GM12878 (cell line): Measurements from ENCODE around the gene KATNIP. TPM values are rescaled to one million over a fixed set of nuclear protein-coding genes. Genes with fewer than 3 reads are reported as not detected.

Source experiments
- ATAC-seq: fragments of 200-7000 bp; cut with Tn5 transposase; 3 replicates; pipeline ENCODE4 v1.9.1; 2020; ENCODE audit warnings: mild to moderate bottlenecking, moderate library complexity
- BruUV-seq: library from RNA; stranded (reverse); fragments of 400-500 nt; replicated peaks from 2 replicates; lab custom pipeline; 2021; lab: Mats Ljungman, UMichigan
- CTCF ChIA-PET: fragments of 300-600 bp; sonication (Branson Sonifier 250); formaldehyde crosslinking; extraction: SDS; loops from one replicate; lab custom pipeline; 2021; ENCODE audit warnings: inconsistent platforms; lab: Yijun Ruan, JAX
- POLR2A ChIA-PET: fragments of 350-600 bp; formaldehyde crosslinking; extraction: SDS; loops from one replicate; lab custom pipeline; 2021; ENCODE audit warnings: inconsistent platforms; lab: Charles Lee
- RAD21 ChIA-PET: fragments of 300-600 bp; sonication (Branson Sonifier 250); formaldehyde crosslinking; loops from one replicate; lab custom pipeline; 2023; ENCODE audit warnings: antibody characterized with exemption; ENCODE audit not compliant: unreplicated experiment; lab: Charles Lee
- SMC1A ChIA-PET: fragments of 300-600 bp; sonication (Branson Sonifier 250); formaldehyde crosslinking; loops from one replicate; lab custom pipeline; 2023; ENCODE audit not compliant: unreplicated experiment, uncharacterized antibody; lab: Charles Lee
- DNase-seq: peaks from one replicate; pipeline ENCODE4 v3.0.0-alpha.2; 2011; ENCODE audit warnings: low read depth, low spot score
- FAIRE-seq: peaks from 3 replicates; lab custom pipeline; 2011; peaks lifted over from hg19 to GRCh38; lab: Jason Lieb, UNC
- H2AFZ ChIP-seq: 2 replicates; pipeline ENCODE4 v1.6.0; 2011; ENCODE audit warnings: low read depth, low read length, control low read depth; ENCODE audit not compliant: control insufficient read depth
- H3K27ac ChIP-seq: 2 replicates; pipeline ENCODE4 v1.5.1; 2011; ENCODE audit warnings: control low read depth; ENCODE audit not compliant: control insufficient read depth, insufficient read depth
- H3K27me3 ChIP-seq, 2 experiments: replicated peaks in 1 of 2; 2 replicates each; pipeline versions ENCODE4 v1.6.0 to v1.6.1; 2011; ENCODE audit warnings: low read length in 1 of 2; ENCODE audit not compliant: control insufficient read depth in 2 of 2, insufficient read depth in 2 of 2
- H3K36me3 ChIP-seq, 2 experiments: 2 replicates each; pipeline ENCODE4 v1.5.1; 2011; ENCODE audit warnings: low read length in 1 of 2; ENCODE audit not compliant: control insufficient read depth in 2 of 2, insufficient read depth in 2 of 2
- H3K4me1 ChIP-seq: 2 replicates; pipeline ENCODE4 v1.6.1; 2011; ENCODE audit warnings: mild to moderate bottlenecking, low read length, moderate library complexity, mixed read lengths; ENCODE audit not compliant: control insufficient read depth, insufficient read depth
- H3K4me2 ChIP-seq: 2 replicates; pipeline ENCODE4 v1.6.0; 2011; ENCODE audit warnings: control low read depth; ENCODE audit not compliant: control insufficient read depth, insufficient read depth
- H3K4me3 ChIP-seq: fragments of 200-600 bp; sonication (generic); 2 replicates; pipeline ENCODE4 v1.5.1; 2016
- H3K79me2 ChIP-seq: 2 replicates; pipeline ENCODE4 v1.6.0; 2011; ENCODE audit warnings: low read length; ENCODE audit not compliant: control insufficient read depth, insufficient read depth
- H3K9ac ChIP-seq: 2 replicates; pipeline ENCODE4 v1.8.0; 2011; ENCODE audit warnings: low read length, control low read depth, mixed read lengths; ENCODE audit not compliant: control insufficient read depth, insufficient read depth
- H3K9me3 ChIP-seq: replicated peaks from 3 replicates; pipeline ENCODE4 v1.5.1; 2011; ENCODE audit warnings: mild to moderate bottlenecking, low read length; ENCODE audit not compliant: control insufficient read depth, insufficient read depth
- H4K20me1 ChIP-seq: 2 replicates; pipeline ENCODE4 v1.6.0; 2011; ENCODE audit not compliant: control insufficient read depth, insufficient read depth
- CHD2 ChIP-seq: IDR thresholded peaks from 2 replicates; pipeline ENCODE4 v1.6.1; 2011; ENCODE audit warnings: low read depth, low read length, improper control_type of control experiment, borderline replicate concordance
- ESRRA ChIP-seq: IDR thresholded peaks from 2 replicates; pipeline ENCODE4 v1.6.1; 2012; ENCODE audit warnings: mild to moderate bottlenecking, low read length, improper control_type of control experiment
- GABPA ChIP-seq: IDR thresholded peaks from 2 replicates; pipeline ENCODE4 v1.6.1; 2014; ENCODE audit warnings: antibody characterized with exemption, low read depth, mild to moderate bottlenecking, inconsistent platforms
- KDM1A ChIP-seq: fragments of 200-600 bp; sonication (generic); IDR thresholded peaks from 2 replicates; pipeline ENCODE4 v1.6.1; 2016; ENCODE audit warnings: borderline replicate concordance
- MXI1 ChIP-seq: fragments of 150-350 bp; IDR thresholded peaks from 2 replicates; pipeline ENCODE4 v1.6.1; 2011; ENCODE audit warnings: low read depth, mild to moderate bottlenecking, inconsistent platforms, low read length, improper control_type of control experiment
- PAX8 ChIP-seq: fragments of 450-650 bp; IDR thresholded peaks from 2 replicates; pipeline ENCODE4 v1.6.1; 2017; ENCODE audit warnings: mild to moderate bottlenecking, moderate library complexity
- RCOR1 ChIP-seq: conservative IDR thresholded peaks from 2 replicates; pipeline ENCODE4 v1.6.1; 2012; ENCODE audit warnings: low read depth, low read length, improper control_type of control experiment
- SMAD5 ChIP-seq: IDR thresholded peaks from 2 replicates; pipeline ENCODE4 v1.6.1; 2016; ENCODE audit warnings: antibody characterized with exemption, low read depth
- TAF1 ChIP-seq: IDR thresholded peaks from 2 replicates; pipeline ENCODE4 v1.6.1; 2011; ENCODE audit warnings: mild to moderate bottlenecking, low read depth, low read length, borderline replicate concordance
- ZNF274 ChIP-seq: IDR thresholded peaks from one replicate; pipeline ENCODE4 v1.8.0; 2011; ENCODE audit not compliant: insufficient read length, insufficient read depth
- ZNF622 ChIP-seq: fragments of 450-650 bp; IDR thresholded peaks from 2 replicates; pipeline ENCODE4 v1.6.1; 2017; ENCODE audit warnings: mild to moderate bottlenecking, inconsistent platforms
- WGBS: methylation state at CpG from one replicate; pipeline ENCODE4 v1.1.6; 2016; ENCODE audit warnings: low lambda C conversion rate; ENCODE audit not compliant: insufficient replicate concordance, insufficient coverage; ENCODE audit errors: missing lambda C conversion rate; 5-methylcytosine and 5-hydroxymethylcytosine counted together
- in situ Hi-C: fragments of 300-500 bp; cut with MboI; formaldehyde crosslinking; loops from 9 replicates; pipeline ENCODE4 v1.14.3; 2018; ENCODE audit warnings: mixed read lengths
- intact Hi-C: fragments of 100-400 bp; cut with micrococcal nuclease; formaldehyde crosslinking; loops from one replicate; pipeline ENCODE4 v1.14.2; 2022; ENCODE audit not compliant: unreplicated experiment
- polyA plus RNA-seq, 11 experiments: library from polyadenylated mRNA; depleted of rRNA in 4 of 11; unstranded in 6 of 11; stranded (reverse) in 5 of 11; fragments of >200 nt; fragmentation: Nextera tagmentation in 4 of 11; fragmentation: Illumina TruSeq in 1 of 11; extraction: Ambion mirVana in 4 of 11; extraction: Trizol in 1 of 11; gene quantifications; 1 replicate in 1 of 11; 2 replicates in 10 of 11; pipeline versions ENCODE4 v1.2.1 to v1.2.3, GENCODE V29; 2011 to 2016; ENCODE audit warnings: inconsistent platforms in 2 of 11, missing spikeins in 2 of 11, low read depth in 1 of 11
- total RNA-seq, 4 experiments: library from RNA; depleted of rRNA in 3 of 4; stranded (reverse); fragments of >200 nt in 3 of 4; fragmentation: Illumina TruSeq in 1 of 4; extraction: Trizol in 1 of 4; gene quantifications; 2 replicates each; pipeline versions ENCODE4 v1.2.1 to v1.2.3, GENCODE V29; 2013 to 2021
- TF ChIP-seq, protein P1 (sequence below): IDR thresholded peaks from 2 replicates; pipeline ENCODE4 v1.6.1; 2012; ENCODE audit warnings: low read depth, low read length, improper control_type of control experiment
- TF ChIP-seq, protein P2 (sequence below): fragments of 450-650 bp; formaldehyde crosslinking; IDR thresholded peaks from 2 replicates; pipeline ENCODE4 v1.5.0; 2022; ENCODE audit warnings: mild to moderate bottlenecking, missing genetic modification characterization
- TF ChIP-seq, protein P3 (sequence below): fragments of 450-650 bp; conservative IDR thresholded peaks from 2 replicates; pipeline ENCODE4 v1.6.1; 2017; ENCODE audit warnings: mild to moderate bottlenecking, moderate library complexity
- TF ChIP-seq, protein P4 (sequence below): fragments of 450-650 bp; IDR thresholded peaks from 2 replicates; pipeline ENCODE4 v1.6.1; 2017; ENCODE audit warnings: antibody characterized with exemption, mild to moderate bottlenecking, moderate library complexity

The KATNIP gene
- total and polyA plus RNA-seq, 10 of the 15 experiments (the other 5 are each of a cell fraction or from before 2014, with no cell fraction given): 1.6 to 13.8 (median 9.1) TPM

DNA sequence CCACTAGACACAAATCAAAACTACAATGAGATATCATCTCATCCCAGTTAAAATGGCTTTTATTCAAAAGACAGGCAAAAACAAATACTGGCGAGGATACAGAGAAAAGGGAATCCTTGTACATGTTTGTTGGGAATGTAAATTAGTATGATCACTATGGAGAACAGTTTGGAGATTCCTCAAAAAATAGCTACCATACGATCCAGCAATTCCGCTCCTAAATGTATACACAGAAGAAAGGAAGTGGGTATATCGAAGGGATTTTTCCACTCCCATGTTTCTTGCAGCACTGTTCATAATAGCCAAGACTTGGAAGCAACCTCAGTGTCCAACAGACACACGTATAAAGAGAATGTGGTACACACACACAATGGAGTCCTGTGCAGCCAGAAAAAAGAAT lies 35.3 kb downstream of the KATNIP start:
- intact Hi-C loops: no loop called here
- ChIA-PET SMC1A (interaction anchor here (0.6 kb wide), 1 partner anchor 247 kb away, joined by 3 read pairs; no protein-coding TSS in a partner anchor), RAD21 (no interaction called here), POLR2A (no interaction called here), CTCF (no interaction called here)
- Histone ChIP-seq H3K9ac (no peak overlapping the region), H3K4me1 (no peaks in the 10 kb centered on the region), H3K4me3 (no peak overlapping the region), H3K27ac (no peak overlapping the region), H3K36me3 (no peaks in the 10 kb centered on the region), H3K79me2 (no peaks in the 10 kb centered on the region), H4K20me1 (no peaks in the 10 kb centered on the region), H3K27me3 (no peaks in the 10 kb centered on the region), H3K4me2 (no peak overlapping the region), H2AFZ (no peak overlapping the region), H3K9me3 (no peaks in the 10 kb centered on the region; the same call in 2 of the 3 replicates)
- BruUV-seq: no TSS peak
- FAIRE-seq: no peak
- in situ Hi-C loops: no loop called here
- DNase-seq: no peak
- TF ChIP-seq KDM1A: no peak
- TF ChIP-seq, protein P1, sequence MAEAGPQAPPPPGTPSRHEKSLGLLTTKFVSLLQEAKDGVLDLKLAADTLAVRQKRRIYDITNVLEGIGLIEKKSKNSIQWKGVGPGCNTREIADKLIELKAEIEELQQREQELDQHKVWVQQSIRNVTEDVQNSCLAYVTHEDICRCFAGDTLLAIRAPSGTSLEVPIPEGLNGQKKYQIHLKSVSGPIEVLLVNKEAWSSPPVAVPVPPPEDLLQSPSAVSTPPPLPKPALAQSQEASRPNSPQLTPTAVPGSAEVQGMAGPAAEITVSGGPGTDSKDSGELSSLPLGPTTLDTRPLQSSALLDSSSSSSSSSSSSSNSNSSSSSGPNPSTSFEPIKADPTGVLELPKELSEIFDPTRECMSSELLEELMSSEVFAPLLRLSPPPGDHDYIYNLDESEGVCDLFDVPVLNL: no peak
- no peak for TF ChIP-seq PAX8
- TF ChIP-seq, protein P2, sequence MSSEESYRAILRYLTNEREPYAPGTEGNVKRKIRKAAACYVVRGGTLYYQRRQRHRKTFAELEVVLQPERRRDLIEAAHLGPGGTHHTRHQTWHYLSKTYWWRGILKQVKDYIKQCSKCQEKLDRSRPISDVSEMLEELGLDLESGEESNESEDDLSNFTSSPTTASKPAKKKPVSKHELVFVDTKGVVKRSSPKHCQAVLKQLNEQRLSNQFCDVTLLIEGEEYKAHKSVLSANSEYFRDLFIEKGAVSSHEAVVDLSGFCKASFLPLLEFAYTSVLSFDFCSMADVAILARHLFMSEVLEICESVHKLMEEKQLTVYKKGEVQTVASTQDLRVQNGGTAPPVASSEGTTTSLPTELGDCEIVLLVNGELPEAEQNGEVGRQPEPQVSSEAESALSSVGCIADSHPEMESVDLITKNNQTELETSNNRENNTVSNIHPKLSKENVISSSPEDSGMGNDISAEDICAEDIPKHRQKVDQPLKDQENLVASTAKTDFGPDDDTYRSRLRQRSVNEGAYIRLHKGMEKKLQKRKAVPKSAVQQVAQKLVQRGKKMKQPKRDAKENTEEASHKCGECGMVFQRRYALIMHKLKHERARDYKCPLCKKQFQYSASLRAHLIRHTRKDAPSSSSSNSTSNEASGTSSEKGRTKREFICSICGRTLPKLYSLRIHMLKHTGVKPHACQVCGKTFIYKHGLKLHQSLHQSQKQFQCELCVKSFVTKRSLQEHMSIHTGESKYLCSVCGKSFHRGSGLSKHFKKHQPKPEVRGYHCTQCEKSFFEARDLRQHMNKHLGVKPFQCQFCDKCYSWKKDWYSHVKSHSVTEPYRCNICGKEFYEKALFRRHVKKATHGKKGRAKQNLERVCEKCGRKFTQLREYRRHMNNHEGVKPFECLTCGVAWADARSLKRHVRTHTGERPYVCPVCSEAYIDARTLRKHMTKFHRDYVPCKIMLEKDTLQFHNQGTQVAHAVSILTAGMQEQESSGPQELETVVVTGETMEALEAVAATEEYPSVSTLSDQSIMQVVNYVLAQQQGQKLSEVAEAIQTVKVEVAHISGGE (CRISPR knock-in tag): no peak
- no peak for TF ChIP-seq ZNF622
- no peak for TF ChIP-seq MXI1
- TF ChIP-seq CHD2: no peak
- TF ChIP-seq RCOR1: no peak
- no peak for TF ChIP-seq ESRRA
- TF ChIP-seq SMAD5: no peak
- no peak for TF ChIP-seq GABPA
- TF ChIP-seq, protein P3, sequence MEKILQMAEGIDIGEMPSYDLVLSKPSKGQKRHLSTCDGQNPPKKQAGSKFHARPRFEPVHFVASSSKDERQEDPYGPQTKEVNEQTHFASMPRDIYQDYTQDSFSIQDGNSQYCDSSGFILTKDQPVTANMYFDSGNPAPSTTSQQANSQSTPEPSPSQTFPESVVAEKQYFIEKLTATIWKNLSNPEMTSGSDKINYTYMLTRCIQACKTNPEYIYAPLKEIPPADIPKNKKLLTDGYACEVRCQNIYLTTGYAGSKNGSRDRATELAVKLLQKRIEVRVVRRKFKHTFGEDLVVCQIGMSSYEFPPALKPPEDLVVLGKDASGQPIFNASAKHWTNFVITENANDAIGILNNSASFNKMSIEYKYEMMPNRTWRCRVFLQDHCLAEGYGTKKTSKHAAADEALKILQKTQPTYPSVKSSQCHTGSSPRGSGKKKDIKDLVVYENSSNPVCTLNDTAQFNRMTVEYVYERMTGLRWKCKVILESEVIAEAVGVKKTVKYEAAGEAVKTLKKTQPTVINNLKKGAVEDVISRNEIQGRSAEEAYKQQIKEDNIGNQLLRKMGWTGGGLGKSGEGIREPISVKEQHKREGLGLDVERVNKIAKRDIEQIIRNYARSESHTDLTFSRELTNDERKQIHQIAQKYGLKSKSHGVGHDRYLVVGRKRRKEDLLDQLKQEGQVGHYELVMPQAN: no peak
- no peak for TF ChIP-seq TAF1
- TF ChIP-seq ZNF274: no peak
- TF ChIP-seq, protein P4, sequence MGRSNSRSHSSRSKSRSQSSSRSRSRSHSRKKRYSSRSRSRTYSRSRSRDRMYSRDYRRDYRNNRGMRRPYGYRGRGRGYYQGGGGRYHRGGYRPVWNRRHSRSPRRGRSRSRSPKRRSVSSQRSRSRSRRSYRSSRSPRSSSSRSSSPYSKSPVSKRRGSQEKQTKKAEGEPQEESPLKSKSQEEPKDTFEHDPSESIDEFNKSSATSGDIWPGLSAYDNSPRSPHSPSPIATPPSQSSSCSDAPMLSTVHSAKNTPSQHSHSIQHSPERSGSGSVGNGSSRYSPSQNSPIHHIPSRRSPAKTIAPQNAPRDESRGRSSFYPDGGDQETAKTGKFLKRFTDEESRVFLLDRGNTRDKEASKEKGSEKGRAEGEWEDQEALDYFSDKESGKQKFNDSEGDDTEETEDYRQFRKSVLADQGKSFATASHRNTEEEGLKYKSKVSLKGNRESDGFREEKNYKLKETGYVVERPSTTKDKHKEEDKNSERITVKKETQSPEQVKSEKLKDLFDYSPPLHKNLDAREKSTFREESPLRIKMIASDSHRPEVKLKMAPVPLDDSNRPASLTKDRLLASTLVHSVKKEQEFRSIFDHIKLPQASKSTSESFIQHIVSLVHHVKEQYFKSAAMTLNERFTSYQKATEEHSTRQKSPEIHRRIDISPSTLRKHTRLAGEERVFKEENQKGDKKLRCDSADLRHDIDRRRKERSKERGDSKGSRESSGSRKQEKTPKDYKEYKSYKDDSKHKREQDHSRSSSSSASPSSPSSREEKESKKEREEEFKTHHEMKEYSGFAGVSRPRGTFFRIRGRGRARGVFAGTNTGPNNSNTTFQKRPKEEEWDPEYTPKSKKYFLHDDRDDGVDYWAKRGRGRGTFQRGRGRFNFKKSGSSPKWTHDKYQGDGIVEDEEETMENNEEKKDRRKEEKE: no peak
- 96% methylated on average over 5 of the region's 5 CpGs for WGBS
- no peak for ATAC-seq
